Bone marrow (tissue), 2 donors: ENCODE measurements around the gene BORA.
"Not testable (repeated sequence)": the region's sequence is repeated elsewhere in the genome, so short reads cannot be mapped to it uniquely, and the experiment has no call there.

Experiments
- DNase-seq, 2 donors: peaks; one replicate each; lab custom pipeline; 2025; lab: John Stamatoyannopoulos, UW

BORA gene

DNA sequence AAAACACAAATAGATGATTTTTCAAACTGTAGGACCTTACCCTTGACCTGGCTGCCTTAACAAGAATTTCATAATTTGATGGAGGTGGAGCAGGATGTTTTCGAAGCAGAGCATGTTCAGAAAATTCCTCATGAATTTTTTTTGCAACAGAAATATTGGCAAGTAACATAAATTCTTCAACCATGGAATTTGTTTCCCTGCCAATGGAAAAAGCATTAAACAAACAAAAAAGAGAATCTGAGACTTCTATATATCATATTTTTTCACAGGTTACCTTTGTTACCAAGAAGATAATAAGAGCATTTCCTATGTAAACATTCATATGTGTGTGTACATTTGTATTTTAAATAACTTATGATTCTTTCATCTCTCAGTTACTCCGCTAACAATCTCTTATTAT lies 35.7 kb downstream of the BORA start:
- DNase-seq, result no peak

DNA sequence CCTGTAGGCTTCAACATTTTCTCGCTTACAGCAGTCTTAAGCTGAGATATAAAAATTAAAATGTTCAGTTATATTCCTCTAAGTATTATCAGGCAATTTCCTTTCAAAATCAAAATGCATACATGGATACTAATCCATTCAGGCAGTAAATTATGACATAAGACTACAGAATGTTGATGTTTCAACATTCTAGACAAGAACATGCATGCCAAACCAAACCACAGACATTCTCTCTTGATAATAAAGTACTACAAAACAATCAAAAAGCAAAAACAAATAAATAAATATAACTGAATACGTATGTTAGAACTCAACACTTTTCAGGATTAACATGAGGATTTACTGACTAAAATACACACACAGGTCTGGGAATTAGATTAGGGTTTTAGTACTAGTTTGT lies 46.3 kb downstream of the BORA start:
- no peak for DNase-seq

DNA sequence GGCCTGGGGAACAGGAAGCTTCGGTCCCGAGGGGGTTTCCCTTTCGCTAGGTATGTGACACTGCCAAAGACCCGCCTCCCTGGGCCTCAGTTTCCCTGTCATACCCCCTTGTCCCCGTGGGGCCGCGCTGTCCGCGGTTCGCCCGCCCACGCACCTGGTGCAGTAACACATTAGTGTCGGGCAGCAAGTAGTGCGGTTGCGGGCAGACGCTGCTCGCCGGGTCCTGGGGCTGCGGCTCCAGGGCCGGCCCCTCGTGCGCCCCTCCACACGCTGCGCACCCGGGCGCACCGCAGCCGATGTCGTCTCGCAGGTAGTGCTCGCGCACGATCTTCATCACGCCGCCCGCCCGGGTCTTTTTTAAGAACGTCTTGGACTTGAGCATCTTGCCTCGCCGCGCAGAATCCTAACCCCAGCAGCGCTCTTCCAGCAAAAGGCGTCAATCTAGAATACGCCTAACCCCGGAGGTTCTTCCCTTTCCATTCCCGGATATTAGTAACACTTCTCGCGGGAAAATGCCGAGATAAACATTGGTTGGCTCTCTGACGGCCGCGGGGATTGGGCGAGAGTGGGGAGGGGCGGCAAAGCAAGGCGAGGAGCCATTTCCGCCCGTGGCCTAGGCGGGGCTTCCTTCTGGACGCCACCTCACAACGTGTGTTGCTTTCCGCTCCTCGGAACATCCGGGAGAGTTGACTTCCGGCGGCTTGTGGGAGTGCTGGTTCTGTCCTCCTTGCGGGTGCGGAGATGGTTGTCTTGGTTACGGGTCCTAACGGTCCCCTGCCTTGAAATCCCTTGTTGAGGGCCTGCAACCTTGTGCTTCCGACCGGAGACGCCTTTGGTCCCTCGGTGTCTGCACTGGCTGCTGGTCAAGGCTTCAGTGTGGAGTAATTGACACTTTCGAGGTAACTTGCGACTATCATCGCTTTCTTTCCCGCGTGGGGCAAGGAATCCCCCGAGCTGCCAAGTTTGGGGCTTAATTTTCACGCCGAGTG lies 54.0 kb downstream of the BORA start, which contains the start of the genes DIS3 and PIBF1:
Gene DIS3, minus strand, starts transcription at position 450 of the 989 bp plus-strand sequence. Its CDS starts 68 bp downstream, at position 382.
Gene PIBF1, plus strand, starts transcription at position 683 of the 989 bp plus-strand sequence. CDS start 1,337 bp downstream, outside the sequence.
- DNase-seq, result peak; percentile 78 to 93

- DNase-seq, result no peak
These were observed 55.0 kb downstream of the BORA start for GRCh38 chr13:72782717-72783116.

DNA sequence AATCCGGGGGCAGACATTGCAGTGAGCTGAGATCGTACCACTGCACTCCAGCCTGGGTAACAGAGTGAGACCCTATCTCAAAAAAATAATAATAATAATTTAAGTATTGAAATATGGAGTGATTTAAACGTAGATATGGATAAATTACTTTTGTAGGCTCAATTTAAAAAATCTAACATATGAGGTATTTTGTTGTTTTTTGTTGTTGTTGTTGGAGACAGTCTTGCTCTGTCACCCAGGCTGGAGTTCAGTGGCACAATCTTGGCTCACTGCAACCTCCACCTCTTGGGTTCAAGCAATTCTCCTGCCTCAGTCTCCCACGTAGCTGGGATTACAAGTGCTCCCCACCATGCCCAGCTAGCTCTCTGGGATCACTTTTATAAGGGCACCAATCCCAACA lies 57.0 kb downstream of the BORA start:
- DNase-seq, result not testable (repeated sequence)

- DNase-seq, result no peak
These were observed 61.1 kb downstream of the BORA start for GRCh38 chr13:72788831-72789230.

GRCh38 chr13:72792640-72793039 lies 64.9 kb downstream of the BORA start:
- no peak for DNase-seq

- DNase-seq, result no peak
These were observed 71.1 kb downstream of the BORA start for GRCh38 chr13:72798817-72799216.

DNA sequence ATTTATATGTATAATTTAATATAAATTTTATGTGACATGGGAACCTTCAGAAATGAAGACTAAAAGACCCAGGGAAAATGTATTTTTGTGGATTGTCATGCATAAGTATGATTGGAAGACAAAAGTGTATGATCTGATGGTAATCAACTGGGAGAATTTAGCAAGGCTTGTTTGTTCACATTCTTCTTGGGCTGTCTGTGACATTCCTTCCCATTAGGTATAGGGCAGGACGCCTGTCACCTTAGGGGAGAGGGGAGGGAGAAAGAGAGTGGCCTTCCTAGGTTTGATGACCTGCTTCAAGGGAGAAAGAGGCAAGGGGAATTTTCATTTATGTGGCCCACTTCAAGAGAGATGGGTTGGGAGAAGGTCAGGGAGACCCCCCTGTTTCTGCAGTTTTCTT lies 76.6 kb downstream of the BORA start:
- DNase-seq, result no peak
